GM18508 (cell line): ENCODE results near the gene SLC2A9.
"Not testable (repeated sequence)": the region's sequence is repeated elsewhere in the genome, so short reads cannot be mapped to it uniquely, and the experiment has no call there.

ENCODE experiments used
- ATAC-seq: cut with Tn5 transposase; IDR thresholded peaks from one replicate; pipeline ENCODE4 v1.9.1; 2021; ENCODE audit warnings: moderate number of reproducible peaks; ENCODE audit not compliant: insufficient read depth, unreplicated experiment

The SLC2A9 gene

GRCh38 chr4:9903317-9903716 is 118.0 kb downstream of the SLC2A9 start:
- ATAC-seq: no peak

- ATAC-seq: no peak
These were observed 120.0 kb downstream of the SLC2A9 start for GRCh38 chr4:9901257-9901656.

GRCh38 chr4:9900633-9901032 is 120.7 kb downstream of the SLC2A9 start:
- not testable (repeated sequence) for ATAC-seq

GRCh38 chr4:9899306-9900055 is 121.8 kb downstream of the SLC2A9 start:
- no peak for ATAC-seq

- ATAC-seq: no peak
These were observed 122.5 kb downstream of the SLC2A9 start for GRCh38 chr4:9898596-9899305.

- ATAC-seq: no peak
These were observed 126.0 kb downstream of the SLC2A9 start for GRCh38 chr4:9895333-9895705.

- ATAC-seq: no peak
These were observed 126.5 kb downstream of the SLC2A9 start for GRCh38 chr4:9894644-9895332.

- ATAC-seq: no peak
These were observed 127.8 kb downstream of the SLC2A9 start for GRCh38 chr4:9893329-9894108.

- no peak for ATAC-seq
These were observed 129.6 kb downstream of the SLC2A9 start for GRCh38 chr4:9891740-9892139.

- ATAC-seq: no peak
These were observed 130.2 kb downstream of the SLC2A9 start for GRCh38 chr4:9891056-9891455.

- ATAC-seq: no peak
These were observed 132.0 kb downstream of the SLC2A9 start for GRCh38 chr4:9889306-9889705.

- ATAC-seq: no peak
These were observed 135.3 kb downstream of the SLC2A9 start for GRCh38 chr4:9885958-9886357.

GRCh38 chr4:9880406-9881197 is 140.7 kb downstream of the SLC2A9 start:
- ATAC-seq: no peak

GRCh38 chr4:9877123-9877522 is 144.2 kb downstream of the SLC2A9 start:
- ATAC-seq: no peak

GRCh38 chr4:9875516-9875915 is 145.8 kb downstream of the SLC2A9 start:
- no peak for ATAC-seq

- no peak for ATAC-seq
These were observed 146.9 kb downstream of the SLC2A9 start for GRCh38 chr4:9874385-9874784.

GRCh38 chr4:9870165-9870790 is 151.0 kb downstream of the SLC2A9 start:
- ATAC-seq: no peak

GRCh38 chr4:9867751-9868425 is 153.4 kb downstream of the SLC2A9 start:
- no peak for ATAC-seq

GRCh38 chr4:9866931-9867330 is 154.4 kb downstream of the SLC2A9 start:
- ATAC-seq: no peak
